Activated naive CD8-positive, alpha-beta T cell treated with anti-CD3 and anti-CD28 coated beads for 36 hours (primary cell): Measurements from ENCODE around the gene EML6. TPM values are rescaled to one million over a fixed set of nuclear protein-coding genes. Genes with fewer than 3 reads are reported as not detected.

Experiments used
- DNase-seq: peaks from one replicate; pipeline ENCODE4 v3.0.0; 2021
- H3K27ac Mint-ChIP-seq: one replicate; pipeline ENCODE4 v1.8.0; 2022; ENCODE audit warnings: mild to moderate bottlenecking, moderate library complexity, mixed read lengths
- H3K27me3 Mint-ChIP-seq: one replicate; pipeline ENCODE4 v1.8.0; 2022; ENCODE audit warnings: mild to moderate bottlenecking, mixed read lengths
- H3K36me3 Mint-ChIP-seq: one replicate; pipeline ENCODE4 v1.8.0; 2021; ENCODE audit warnings: mild to moderate bottlenecking, mixed read lengths
- H3K4me1 Mint-ChIP-seq: one replicate; pipeline ENCODE4 v1.8.0; 2021; ENCODE audit warnings: mixed read lengths
- H3K4me3 Mint-ChIP-seq: one replicate; pipeline ENCODE4 v1.8.0; 2022; ENCODE audit warnings: mild to moderate bottlenecking, moderate library complexity, mixed read lengths
- H3K9me3 Mint-ChIP-seq: one replicate; pipeline ENCODE4 v1.8.0; 2022; ENCODE audit warnings: mixed read lengths
- total RNA-seq, 2 experiments: library from RNA; stranded (reverse); gene quantifications; one replicate each; pipeline ENCODE4 v1.2.3, GENCODE V29; 2021

EML6 gene
- total RNA-seq, 2 experiments from 2014 or later, result 0.54 to 1.3 TPM

DNA sequence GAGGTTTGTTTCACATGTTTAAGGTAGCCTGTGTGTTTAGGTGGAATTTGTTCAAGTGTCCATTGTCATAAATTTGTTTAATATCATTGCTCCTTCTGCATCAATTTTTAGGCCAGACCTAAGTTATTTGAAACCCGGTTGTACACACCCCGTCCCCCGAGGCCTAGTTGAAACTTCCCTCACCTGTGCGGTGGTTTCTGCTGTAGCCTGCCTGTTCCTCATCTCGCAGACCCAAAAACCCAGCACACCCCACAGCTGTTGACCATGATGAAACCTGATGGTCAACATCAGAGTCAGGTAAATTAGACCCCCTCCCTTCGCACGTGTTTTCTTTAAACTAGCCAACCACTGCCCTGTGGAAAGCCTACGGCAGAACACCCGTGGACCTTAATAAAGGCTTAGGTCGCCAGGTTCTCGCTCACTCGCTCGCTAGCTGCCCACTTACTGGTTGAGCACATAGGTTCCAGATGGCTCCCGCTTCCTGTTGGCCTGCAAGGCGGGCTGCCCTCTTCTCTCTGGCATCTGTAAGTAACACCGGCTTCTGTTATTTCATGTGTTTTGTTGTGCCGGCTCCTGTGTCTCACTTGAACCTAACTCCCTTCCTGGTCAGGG, 64.4 kb downstream of the EML6 start:
- Mint-ChIP-seq H3K36me3 (no peaks in the 10 kb centered on the region), H3K4me3 (no peak overlapping the region), H3K9me3 (no peaks in the 10 kb centered on the region), H3K27ac (no peak overlapping the region), H3K27me3 (peaks cover 3% of the 10 kb centered on the region), H3K4me1 (no peaks in the 10 kb centered on the region)
- DNase-seq, result no peak

DNA sequence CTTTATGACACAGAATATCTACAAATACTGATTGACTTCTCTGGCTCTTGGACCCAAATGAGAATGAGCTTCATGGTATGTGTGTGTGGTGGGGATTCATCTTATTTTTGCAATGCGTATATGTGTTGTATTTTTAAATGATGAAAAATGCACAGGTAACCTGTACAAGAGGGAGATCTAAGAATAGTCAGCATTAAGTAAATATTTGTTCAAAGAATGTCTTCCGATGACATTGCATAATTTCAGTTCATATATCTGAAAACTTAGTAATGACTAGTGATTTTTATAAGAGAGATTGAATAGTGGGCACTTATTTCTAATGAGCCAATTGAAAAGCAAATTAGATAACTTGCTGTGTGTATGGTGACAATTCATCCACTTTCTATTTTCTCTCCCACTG, 66.4 kb downstream of the EML6 start:
- H3K9me3 Mint-ChIP-seq, result no peaks in the 10 kb centered on the region
- no peaks in the 10 kb centered on the region for H3K36me3 Mint-ChIP-seq
- H3K4me1 Mint-ChIP-seq, result no peaks in the 10 kb centered on the region
- H3K4me3 Mint-ChIP-seq, result no peak overlapping the region
- no peak for DNase-seq
- H3K27ac Mint-ChIP-seq, result no peak overlapping the region
- H3K27me3 Mint-ChIP-seq, result peaks cover 6% of the 10 kb centered on the region

DNA sequence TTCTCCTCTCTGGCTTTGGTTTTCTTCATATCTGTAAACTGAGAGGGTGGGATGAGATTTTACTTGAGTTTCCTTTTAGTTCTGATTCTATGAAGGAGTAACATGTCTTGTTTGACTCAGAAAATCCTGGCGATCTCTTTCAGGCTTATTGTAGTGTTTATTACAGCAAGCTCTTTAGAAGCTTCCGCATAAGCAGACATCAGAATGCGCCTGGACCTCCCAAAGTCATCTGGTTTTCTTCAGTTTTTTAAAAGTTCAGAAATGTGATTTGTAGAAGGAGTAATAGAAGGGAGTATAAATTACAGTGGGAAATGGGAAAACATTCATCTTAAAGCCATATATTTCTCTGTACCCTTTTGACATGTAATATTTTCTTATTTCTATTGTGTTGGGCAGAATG, 68.4 kb downstream of the EML6 start:
- Mint-ChIP-seq H3K4me1 (no peaks in the 10 kb centered on the region), H3K4me3 (no peak overlapping the region), H3K36me3 (no peaks in the 10 kb centered on the region), H3K27ac (no peak overlapping the region), H3K27me3 (peaks cover 9% of the 10 kb centered on the region), H3K9me3 (no peaks in the 10 kb centered on the region)
- DNase-seq, result no peak

DNA sequence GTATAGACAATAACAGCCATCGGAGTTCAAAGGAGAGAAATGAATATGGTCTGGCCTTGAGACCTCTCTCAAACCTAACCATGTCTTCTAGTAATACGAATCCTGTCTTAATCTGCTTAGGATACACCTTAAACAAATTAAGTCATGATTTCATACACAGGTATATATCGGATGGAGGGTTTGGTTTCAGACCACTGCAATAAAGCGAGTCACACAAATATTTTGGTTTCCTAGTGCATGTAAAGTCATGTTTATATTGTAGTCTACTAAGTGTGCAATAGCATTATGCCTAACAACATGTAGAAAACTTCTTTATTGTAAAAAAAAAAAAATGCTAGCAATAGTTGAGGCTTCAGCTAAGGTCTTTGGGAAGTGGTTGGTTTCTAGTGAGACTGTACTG, 73.8 kb downstream of the EML6 start:
- H3K27ac Mint-ChIP-seq, result no peak overlapping the region
- H3K27me3 Mint-ChIP-seq, result peaks cover 9% of the 10 kb centered on the region
- no peaks in the 10 kb centered on the region for H3K4me1 Mint-ChIP-seq
- no peaks in the 10 kb centered on the region for H3K9me3 Mint-ChIP-seq
- H3K36me3 Mint-ChIP-seq, result no peaks in the 10 kb centered on the region
- H3K4me3 Mint-ChIP-seq, result no peak overlapping the region
- DNase-seq, result no peak

GRCh38 chr2:54801352-54801751, 77.9 kb downstream of the EML6 start:
- Mint-ChIP-seq H3K36me3 (no peaks in the 10 kb centered on the region), H3K27ac (no peak overlapping the region), H3K4me3 (no peak overlapping the region), H3K27me3 (no peaks in the 10 kb centered on the region), H3K4me1 (no peaks in the 10 kb centered on the region), H3K9me3 (no peaks in the 10 kb centered on the region)
- no peak for DNase-seq

DNA sequence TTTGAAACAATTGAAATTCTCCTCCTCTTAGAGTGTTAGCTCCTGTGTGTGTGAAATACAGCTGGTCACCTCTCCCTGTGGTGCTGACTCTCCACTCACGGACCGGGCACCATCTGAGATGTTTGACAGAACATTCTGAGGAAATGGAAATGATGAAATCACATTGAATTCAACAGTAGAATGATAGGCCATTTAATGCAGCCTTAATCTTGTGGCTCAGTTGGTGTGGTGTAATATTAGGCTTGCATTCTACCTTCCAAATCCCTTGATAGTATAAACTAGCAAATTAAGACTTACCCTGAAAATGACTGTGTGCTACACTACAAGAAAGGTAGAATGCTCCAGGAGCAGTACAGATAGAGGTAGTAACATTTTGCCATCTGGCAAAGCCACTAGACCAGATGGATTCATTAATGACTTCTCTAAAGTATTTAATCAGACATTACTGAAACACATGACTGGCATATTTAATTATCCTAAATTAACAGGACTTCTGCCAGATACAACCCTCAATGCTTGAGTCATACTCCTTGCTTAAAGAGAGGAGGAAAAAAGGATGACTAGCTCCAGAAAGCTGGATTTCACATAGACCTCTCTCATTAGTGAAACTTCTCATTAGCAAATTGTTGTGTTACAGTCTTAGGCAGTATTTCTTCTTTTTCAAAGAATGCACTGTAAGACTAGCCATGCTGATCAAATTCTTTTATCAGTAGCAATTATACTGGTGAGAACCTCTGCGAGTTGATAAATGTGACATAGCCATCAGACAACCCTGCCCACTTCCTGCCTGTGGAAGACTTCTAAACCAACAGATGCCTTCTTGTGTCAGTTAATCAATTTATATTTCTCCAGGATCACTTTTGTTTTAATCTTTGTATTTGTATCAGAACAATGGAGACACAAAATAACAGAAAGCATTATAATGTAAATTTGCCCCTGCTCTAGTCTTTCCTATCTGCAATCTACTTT, 80.6 kb downstream of the EML6 start:
- H3K4me1 Mint-ChIP-seq, result no peaks in the 10 kb centered on the region
- no peaks in the 10 kb centered on the region for H3K36me3 Mint-ChIP-seq
- no peaks in the 10 kb centered on the region for H3K27me3 Mint-ChIP-seq
- no peaks in the 10 kb centered on the region for H3K9me3 Mint-ChIP-seq
- DNase-seq, result no peak
- H3K27ac Mint-ChIP-seq, result no peak overlapping the region
- no peak overlapping the region for H3K4me3 Mint-ChIP-seq

DNA sequence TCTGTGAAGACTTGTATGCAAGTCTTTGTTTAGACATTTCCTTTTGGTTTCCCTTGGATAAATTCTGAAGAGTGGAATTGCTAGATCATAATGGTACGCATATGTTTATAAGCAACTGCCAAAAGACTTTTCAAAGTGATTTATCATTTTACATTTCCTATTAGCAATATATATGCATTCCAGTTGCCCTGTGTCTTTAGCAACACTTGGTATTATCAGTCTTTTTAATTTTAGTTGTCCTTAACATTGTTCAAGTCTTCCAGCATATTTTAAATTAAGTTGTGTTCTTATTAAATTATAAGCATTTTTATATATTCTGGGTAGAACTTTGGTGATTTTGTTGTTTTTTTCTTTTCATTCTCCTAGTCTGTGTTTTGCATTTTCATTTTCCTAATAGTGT, 81.8 kb downstream of the EML6 start:
- Mint-ChIP-seq H3K4me3 (no peak overlapping the region), H3K27me3 (no peaks in the 10 kb centered on the region), H3K36me3 (no peaks in the 10 kb centered on the region), H3K4me1 (no peaks in the 10 kb centered on the region), H3K9me3 (no peaks in the 10 kb centered on the region), H3K27ac (no peak overlapping the region)
- no peak for DNase-seq

- Mint-ChIP-seq H3K9me3 (no peaks in the 10 kb centered on the region), H3K27ac (no peak overlapping the region), H3K27me3 (peaks cover 6% of the 10 kb centered on the region), H3K4me3 (no peak overlapping the region), H3K36me3 (no peaks in the 10 kb centered on the region), H3K4me1 (no peaks in the 10 kb centered on the region)
- no peak for DNase-seq
Measured at GRCh38 chr2:54806975-54807374, 83.5 kb downstream of the EML6 start.

DNA sequence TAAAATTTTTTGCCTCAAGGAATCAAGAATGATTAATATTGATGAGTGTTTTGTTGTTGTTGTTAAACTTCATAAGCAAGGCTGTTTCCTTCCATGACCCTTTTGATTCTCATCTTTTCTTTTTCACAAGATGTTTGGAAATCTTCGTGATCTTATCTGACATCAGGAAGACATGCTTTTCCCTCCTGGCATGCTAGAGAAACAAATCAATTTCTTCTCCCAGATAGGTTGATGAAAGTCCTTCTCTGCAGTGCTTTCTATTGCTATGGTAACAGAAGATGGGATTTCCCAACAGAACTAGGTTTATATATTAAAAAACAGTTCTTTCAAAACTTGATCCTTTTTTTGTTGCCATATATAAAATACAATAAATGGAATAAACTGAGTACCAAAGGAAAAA, 85.2 kb downstream of the EML6 start:
- no peak for DNase-seq
- Mint-ChIP-seq H3K4me3 (no peak overlapping the region), H3K9me3 (no peaks in the 10 kb centered on the region), H3K27me3 (peaks cover 6% of the 10 kb centered on the region), H3K36me3 (no peaks in the 10 kb centered on the region), H3K27ac (no peak overlapping the region), H3K4me1 (no peaks in the 10 kb centered on the region)

GRCh38 chr2:54809819-54810218, 86.4 kb downstream of the EML6 start:
- Mint-ChIP-seq H3K27ac (no peak overlapping the region), H3K4me3 (no peak overlapping the region), H3K36me3 (no peaks in the 10 kb centered on the region), H3K4me1 (no peaks in the 10 kb centered on the region), H3K9me3 (no peaks in the 10 kb centered on the region), H3K27me3 (peaks cover 6% of the 10 kb centered on the region)
- DNase-seq, result no peak

DNA sequence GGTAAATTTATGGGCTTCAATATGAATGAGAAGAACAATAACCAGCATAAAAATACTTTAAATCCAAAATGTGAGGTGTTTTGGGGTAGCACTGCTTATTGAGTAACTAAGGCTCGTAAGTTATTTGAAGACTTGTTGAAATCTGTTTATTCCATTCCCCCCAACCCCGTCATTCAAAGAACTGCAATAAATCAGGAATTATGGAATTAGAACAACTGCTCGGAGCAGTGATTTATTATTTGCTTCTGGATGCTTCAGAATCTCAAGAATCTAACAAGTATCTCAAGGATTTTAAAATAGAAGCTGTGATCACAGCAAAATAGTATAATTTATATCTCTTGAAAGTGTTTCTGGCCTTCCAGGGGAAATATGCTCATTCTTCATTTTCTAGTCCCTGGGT, 86.8 kb downstream of the EML6 start:
- Mint-ChIP-seq H3K9me3 (no peaks in the 10 kb centered on the region), H3K4me1 (no peaks in the 10 kb centered on the region), H3K36me3 (no peaks in the 10 kb centered on the region), H3K27me3 (peaks cover 6% of the 10 kb centered on the region), H3K27ac (no peak overlapping the region), H3K4me3 (no peak overlapping the region)
- DNase-seq, result no peak

- no peaks in the 10 kb centered on the region for H3K4me1 Mint-ChIP-seq
- no peak overlapping the region for H3K27ac Mint-ChIP-seq
- no peaks in the 10 kb centered on the region for H3K9me3 Mint-ChIP-seq
- peaks cover 6% of the 10 kb centered on the region for H3K27me3 Mint-ChIP-seq
- no peaks in the 10 kb centered on the region for H3K36me3 Mint-ChIP-seq
- H3K4me3 Mint-ChIP-seq, result no peak overlapping the region
- DNase-seq, result no peak
Measured at GRCh38 chr2:54813584-54813983, 90.1 kb downstream of the EML6 start.

DNA sequence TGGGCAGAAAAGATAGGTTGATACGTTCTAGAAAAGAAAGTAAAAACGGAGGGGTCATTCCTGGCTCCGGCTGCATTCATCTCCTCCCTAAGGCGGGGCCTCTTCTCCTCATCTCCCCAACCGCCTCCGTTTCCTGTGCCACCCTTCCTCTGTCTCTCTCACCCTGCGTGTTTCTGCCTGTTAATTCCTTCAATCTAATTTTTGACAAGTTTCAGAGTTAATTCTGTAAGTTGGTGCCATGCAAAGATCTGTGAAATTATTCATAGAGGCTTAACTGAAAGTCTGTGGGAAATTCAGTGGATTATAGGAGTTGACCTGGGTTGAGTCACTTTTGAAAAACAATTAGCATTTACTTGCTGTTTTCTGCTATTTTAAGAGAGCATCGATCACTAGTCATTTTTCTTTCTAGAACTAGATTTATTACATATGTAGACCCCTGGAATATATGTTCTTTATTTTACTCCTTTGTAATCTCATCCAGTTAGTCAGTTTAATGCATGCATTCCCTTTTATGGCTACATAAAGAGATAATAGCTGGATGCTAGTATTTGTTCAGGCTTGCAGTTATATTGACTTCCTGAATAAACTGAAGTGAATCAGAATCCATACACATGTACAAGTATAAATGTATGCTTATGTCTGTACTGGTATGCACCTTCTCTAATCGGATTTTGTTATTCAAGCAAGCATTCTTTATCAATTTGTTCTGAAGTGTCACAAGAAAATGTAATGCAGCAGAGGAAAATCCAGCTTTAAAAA, 91.1 kb downstream of the EML6 start:
- Mint-ChIP-seq H3K27me3 (peaks cover 6% of the 10 kb centered on the region), H3K9me3 (no peaks in the 10 kb centered on the region), H3K27ac (no peak overlapping the region), H3K4me1 (no peaks in the 10 kb centered on the region), H3K36me3 (no peaks in the 10 kb centered on the region), H3K4me3 (no peak overlapping the region)
- DNase-seq, result no peak

- no peak overlapping the region for H3K27ac Mint-ChIP-seq
- no peak overlapping the region for H3K4me3 Mint-ChIP-seq
- H3K4me1 Mint-ChIP-seq, result no peaks in the 10 kb centered on the region
- no peaks in the 10 kb centered on the region for H3K36me3 Mint-ChIP-seq
- H3K27me3 Mint-ChIP-seq, result peaks cover 6% of the 10 kb centered on the region
- H3K9me3 Mint-ChIP-seq, result no peaks in the 10 kb centered on the region
- no peak for DNase-seq
Measured at GRCh38 chr2:54815148-54815539, 91.7 kb downstream of the EML6 start.

GRCh38 chr2:54818226-54818625, 94.8 kb downstream of the EML6 start:
- no peaks in the 10 kb centered on the region for H3K9me3 Mint-ChIP-seq
- no peaks in the 10 kb centered on the region for H3K36me3 Mint-ChIP-seq
- no peak for DNase-seq
- H3K4me1 Mint-ChIP-seq, result no peaks in the 10 kb centered on the region
- H3K27me3 Mint-ChIP-seq, result peaks cover 11% of the 10 kb centered on the region
- no peak overlapping the region for H3K27ac Mint-ChIP-seq
- H3K4me3 Mint-ChIP-seq, result no peak overlapping the region
